B cell (primary cell): Measurements from ENCODE around the gene FMN1. TPM values are rescaled to one million over a fixed set of nuclear protein-coding genes. Genes with fewer than 3 reads are reported as not detected.

ENCODE experiments used
- ATAC-seq: fragments of 200-7000 bp; cut with Tn5 transposase; one replicate; pipeline ENCODE4 v1.10.0; 2021; ENCODE audit warnings: low read depth, mild to moderate bottlenecking, moderate number of reproducible peaks, moderate library complexity
- CTCF ChIA-PET: fragments of 350-600 bp; sonication (Branson Sonifier 250); formaldehyde crosslinking; loops from one replicate; lab custom pipeline; 2021; ENCODE audit warnings: antibody characterized with exemption, inconsistent platforms; lab: Charles Lee
- POLR2A ChIA-PET: fragments of 350-600 bp; sonication (Branson Sonifier 250); formaldehyde crosslinking; loops from one replicate; lab custom pipeline; 2021; ENCODE audit warnings: antibody characterized with exemption; lab: Charles Lee
- DNase-seq: peaks from one replicate; pipeline ENCODE4 v3.0.0; 2013
- H2AFZ ChIP-seq: 2 replicates; pipeline ENCODE4 v1.6.1; 2012; ENCODE audit warnings: mild to moderate bottlenecking, low read depth, low read length; ENCODE audit not compliant: insufficient read depth, poor library complexity, severe bottlenecking
- H3K27ac ChIP-seq, 2 donors: 1 replicate in 1 of 2; 2 replicates in 1 of 2; pipeline ENCODE4 v1.5.1; 2012 to 2013; ENCODE audit warnings: low read length in 2 of 2, mild to moderate bottlenecking in 2 of 2, moderate library complexity in 1 of 2
- H3K27me3 ChIP-seq, 4 experiments: fragments of 200-600 bp in 1 of 4; sonication (generic) in 1 of 4; replicated peaks in 1 of 4; 1 replicate in 2 of 4; 2 replicates in 2 of 4; pipeline versions ENCODE4 v1.6.1 to v1.7.0; 2013 to 2016; ENCODE audit warnings: low read length in 3 of 4, mild to moderate bottlenecking in 2 of 4, mixed read lengths in 1 of 4, moderate library complexity in 1 of 4; ENCODE audit not compliant: insufficient read depth in 4 of 4, control insufficient read depth in 3 of 4; ENCODE audit errors: control extremely low read depth in 1 of 4
- H3K36me3 ChIP-seq, 2 experiments: replicated peaks in 1 of 2; 1 replicate in 1 of 2; 2 replicates in 1 of 2; pipeline versions ENCODE4 v1.6.1 to v1.7.1; 2013; ENCODE audit warnings: low read length in 1 of 2; ENCODE audit not compliant: insufficient read depth in 2 of 2, control insufficient read depth in 1 of 2; ENCODE audit errors: control extremely low read depth in 1 of 2, extremely low read depth in 1 of 2
- H3K4me1 ChIP-seq, 2 donors: fragments of 200-600 bp in 1 of 2; sonication (generic) in 1 of 2; 1 replicate in 1 of 2; 2 replicates in 1 of 2; pipeline versions ENCODE4 v1.5.1 to v1.6.1; 2013 to 2017; ENCODE audit warnings: low read length in 2 of 2; ENCODE audit not compliant: control insufficient read depth in 2 of 2, insufficient read depth in 2 of 2
- H3K4me2 ChIP-seq: replicated peaks from 2 replicates; pipeline ENCODE3; 2012; ENCODE audit warnings: mild to moderate bottlenecking, low read depth, low read length; ENCODE audit not compliant: poor library complexity, severe bottlenecking
- H3K4me3 ChIP-seq, 5 experiments: fragments of 200-600 bp in 1 of 5; sonication (generic) in 1 of 5; 1 replicate in 3 of 5; 2 replicates in 2 of 5; pipeline versions ENCODE4 v1.5.1 to v1.7.0; 2011 to 2016; ENCODE audit warnings: low read length in 4 of 5, mild to moderate bottlenecking in 4 of 5, low read depth in 2 of 5, control low read depth in 1 of 5, moderate library complexity in 1 of 5; ENCODE audit not compliant: insufficient read depth in 1 of 5; ENCODE audit errors: control extremely low read depth in 1 of 5, extremely low read depth in 1 of 5
- H3K79me2 ChIP-seq: fragments of 200-600 bp; sonication (generic); one replicate; pipeline ENCODE4 v1.6.0; 2016; ENCODE audit warnings: low read length; ENCODE audit not compliant: control insufficient read depth, insufficient read depth
- H3K9ac ChIP-seq: fragments of 200-600 bp; sonication (generic); 2 replicates; pipeline ENCODE4 v1.6.1; 2017; ENCODE audit warnings: mild to moderate bottlenecking, low read length, moderate library complexity
- H3K9me3 ChIP-seq, 3 donors: one replicate each; pipeline versions ENCODE4 v1.6.1 to v1.7.1; 2013; ENCODE audit warnings: low read length in 2 of 3; ENCODE audit not compliant: control insufficient read depth in 2 of 3, insufficient read depth in 1 of 3; ENCODE audit errors: control extremely low read depth in 1 of 3
- H4K20me1 ChIP-seq: 2 replicates; pipeline ENCODE4 v1.6.0; 2012; ENCODE audit warnings: mild to moderate bottlenecking, low read length; ENCODE audit not compliant: insufficient read depth, control insufficient read depth, poor library complexity, severe bottlenecking
- H3K27ac Mint-ChIP-seq: one replicate; pipeline ENCODE4 v1.8.0; 2021; ENCODE audit warnings: mixed read lengths
- H3K27me3 Mint-ChIP-seq: one replicate; pipeline ENCODE4 v1.8.0; 2021; ENCODE audit warnings: mixed read lengths
- H3K4me1 Mint-ChIP-seq: one replicate; pipeline ENCODE4 v1.8.0; 2021; ENCODE audit warnings: mixed read lengths
- H3K4me3 Mint-ChIP-seq: one replicate; pipeline ENCODE4 v1.8.0; 2021; ENCODE audit warnings: mixed read lengths
- H3K9me3 Mint-ChIP-seq: one replicate; pipeline ENCODE4 v1.8.0; 2022; ENCODE audit warnings: mixed read lengths; ENCODE audit not compliant: insufficient read depth
- EZH2 ChIP-seq: IDR thresholded peaks from 2 replicates; pipeline ENCODE4 v1.6.1; 2012; ENCODE audit warnings: borderline replicate concordance, low read depth, mild to moderate bottlenecking, moderate library complexity, low read length; ENCODE audit not compliant: insufficient read depth, poor library complexity, severe bottlenecking
- WGBS: methylation state at CpG from one replicate; pipeline ENCODE4 v1.1.5; 2013; ENCODE audit warnings: missing lambda C conversion rate; ENCODE audit not compliant: insufficient coverage; 5-methylcytosine and 5-hydroxymethylcytosine counted together
- intact Hi-C: fragments of 100-400 bp; cut with micrococcal nuclease; formaldehyde crosslinking; loops from one replicate; pipeline ENCODE4 v1.10.0; 2022
- polyA plus RNA-seq: library from polyadenylated mRNA; depleted of rRNA; stranded (reverse); fragments of >200 nt; gene quantifications from 2 replicates; pipeline ENCODE4 v1.2.3, GENCODE V29; 2012
- total RNA-seq, 2 donors: library from RNA; stranded (reverse); fragments of 120-200 nt in 1 of 2; gene quantifications; 1 replicate in 1 of 2; 2 replicates in 1 of 2; pipeline versions ENCODE4 v1.2.3 to v1.2.4, GENCODE V29; 2013 to 2022
- TF ChIP-seq, protein P1 (sequence below): fragments of 200-600 bp; IDR thresholded peaks from one replicate; pipeline ENCODE4 v1.8.0; 2022; ENCODE audit warnings: antibody characterized with exemption, mild to moderate bottlenecking

Gene FMN1
- total and polyA plus RNA-seq, 2 donors (not counting 1 experiment from before 2014, with no cell fraction given), result 0.21 to 0.96 TPM

DNA sequence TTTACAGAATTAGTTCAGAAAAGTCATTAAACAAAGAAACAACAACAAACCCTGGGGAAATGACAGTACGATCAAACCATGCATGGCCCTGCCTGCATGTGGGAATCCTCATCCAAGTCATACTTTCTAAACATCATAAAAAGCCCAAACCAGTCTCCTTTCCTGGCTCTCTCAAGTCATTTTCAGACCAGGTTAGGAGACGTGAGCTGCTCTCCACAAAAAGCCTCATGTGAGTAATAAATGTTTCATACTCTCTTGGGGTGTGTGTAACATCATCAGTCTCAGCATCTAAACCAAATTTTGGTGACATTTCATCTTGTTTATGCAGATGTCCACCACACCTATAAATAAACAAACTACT lies 457.8 kb downstream of the FMN1 start:
- no peak for ATAC-seq
- H4K20me1 ChIP-seq, result no peaks in the 10 kb centered on the region
- no peak overlapping the region for H2AFZ ChIP-seq
- POLR2A ChIA-PET, result no interaction called here
- CTCF ChIA-PET, result no interaction called here
- no peak overlapping the region for H3K4me3 ChIP-seq
- H3K79me2 ChIP-seq, result no peaks in the 10 kb centered on the region
- intact Hi-C loops, result no loop called here
- H3K4me1 Mint-ChIP-seq, result no peaks in the 10 kb centered on the region
- no peak for DNase-seq
- no peak overlapping the region for H3K9ac ChIP-seq
- H3K27me3 Mint-ChIP-seq, result peaks cover 31% of the 10 kb centered on the region
- H3K9me3 Mint-ChIP-seq, result peaks cover 2% of the 10 kb centered on the region
- no peak overlapping the region for H3K4me2 ChIP-seq
- peaks cover 0 to 3% (median 0%) of the 10 kb centered on the region in 3 donors for H3K9me3 ChIP-seq
- no peaks in the 10 kb centered on the region for H3K36me3 ChIP-seq
- no peaks in the 10 kb centered on the region for H3K4me1 ChIP-seq
- no peak overlapping the region for H3K4me3 Mint-ChIP-seq
- TF ChIP-seq, protein P1, sequence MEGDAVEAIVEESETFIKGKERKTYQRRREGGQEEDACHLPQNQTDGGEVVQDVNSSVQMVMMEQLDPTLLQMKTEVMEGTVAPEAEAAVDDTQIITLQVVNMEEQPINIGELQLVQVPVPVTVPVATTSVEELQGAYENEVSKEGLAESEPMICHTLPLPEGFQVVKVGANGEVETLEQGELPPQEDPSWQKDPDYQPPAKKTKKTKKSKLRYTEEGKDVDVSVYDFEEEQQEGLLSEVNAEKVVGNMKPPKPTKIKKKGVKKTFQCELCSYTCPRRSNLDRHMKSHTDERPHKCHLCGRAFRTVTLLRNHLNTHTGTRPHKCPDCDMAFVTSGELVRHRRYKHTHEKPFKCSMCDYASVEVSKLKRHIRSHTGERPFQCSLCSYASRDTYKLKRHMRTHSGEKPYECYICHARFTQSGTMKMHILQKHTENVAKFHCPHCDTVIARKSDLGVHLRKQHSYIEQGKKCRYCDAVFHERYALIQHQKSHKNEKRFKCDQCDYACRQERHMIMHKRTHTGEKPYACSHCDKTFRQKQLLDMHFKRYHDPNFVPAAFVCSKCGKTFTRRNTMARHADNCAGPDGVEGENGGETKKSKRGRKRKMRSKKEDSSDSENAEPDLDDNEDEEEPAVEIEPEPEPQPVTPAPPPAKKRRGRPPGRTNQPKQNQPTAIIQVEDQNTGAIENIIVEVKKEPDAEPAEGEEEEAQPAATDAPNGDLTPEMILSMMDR, result no peak
- no peak for TF ChIP-seq EZH2
- H3K27ac ChIP-seq, result no peak overlapping the region
- no peak overlapping the region for H3K27ac Mint-ChIP-seq
- peaks cover 0 to 8% (median 3%) of the 10 kb centered on the region in 4 experiments for H3K27me3 ChIP-seq
- 100% methylated on average over 1 of the region's 2 CpGs for WGBS

DNA sequence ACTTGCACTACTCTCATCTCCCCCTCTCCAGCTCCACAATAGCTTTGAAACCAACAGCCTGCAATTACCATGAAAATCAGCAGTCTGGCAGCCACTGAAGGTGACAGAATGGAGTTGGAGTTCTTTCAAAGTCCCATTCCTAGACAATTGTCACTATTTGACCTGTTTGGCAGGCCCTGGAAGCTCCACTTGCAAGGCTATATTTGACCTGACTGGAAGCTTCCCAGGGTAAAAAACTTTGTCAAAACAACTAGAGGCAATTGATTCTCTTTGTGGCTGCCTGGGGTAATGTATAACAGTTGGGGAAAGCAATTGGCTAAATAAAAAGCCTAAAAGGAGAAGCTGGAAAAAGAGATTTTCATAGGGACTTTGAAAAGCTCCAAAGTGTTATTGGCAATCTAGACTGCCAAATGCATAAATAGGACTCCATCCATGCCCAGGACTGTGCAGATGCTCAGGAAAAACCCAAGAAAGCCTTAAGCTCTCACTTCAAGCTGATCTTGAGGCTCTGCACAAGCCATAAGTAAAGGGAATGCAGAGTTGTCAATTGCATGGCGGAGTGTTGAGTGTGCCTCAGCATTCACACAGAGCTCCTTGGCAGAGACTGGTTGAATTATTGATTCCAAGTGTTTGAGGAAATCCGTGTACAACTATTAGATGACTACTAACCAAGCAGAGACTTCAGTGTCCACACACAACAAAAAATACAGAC lies 458.4 kb downstream of the FMN1 start:
- peaks cover 31% of the 10 kb centered on the region for H3K27me3 Mint-ChIP-seq
- Histone ChIP-seq H3K27ac (no peak overlapping the region), H3K4me3 (no peak overlapping the region), H3K36me3 (no peaks in the 10 kb centered on the region), H4K20me1 (no peaks in the 10 kb centered on the region), H3K9ac (no peak overlapping the region), H2AFZ (no peak overlapping the region), H3K9me3 (peaks cover 0 to 3% (median 0%) of the 10 kb centered on the region in 3 donors), H3K79me2 (no peaks in the 10 kb centered on the region), H3K4me1 (no peaks in the 10 kb centered on the region), H3K4me2 (no peak overlapping the region), H3K27me3 (peaks cover 0 to 8% (median 3%) of the 10 kb centered on the region in 4 experiments)
- ATAC-seq (no peak), DNase-seq (no peak)
- intact Hi-C loops, result no loop called here
- H3K4me3 Mint-ChIP-seq, result no peak overlapping the region
- H3K4me1 Mint-ChIP-seq, result no peaks in the 10 kb centered on the region
- POLR2A ChIA-PET, result no interaction called here
- WGBS, result no CpG with 5 or more reads among the region's 2 CpGs
- no peak overlapping the region for H3K27ac Mint-ChIP-seq
- TF ChIP-seq EZH2, result no peak
- TF ChIP-seq, protein P1, result no peak
- CTCF ChIA-PET, result interaction anchor here (1.2 kb wide), 1 partner anchor 9 kb away, joined by 3 read pairs; no protein-coding TSS in a partner anchor
- peaks cover 2% of the 10 kb centered on the region for H3K9me3 Mint-ChIP-seq
